Endothelial cell (in vitro differentiated cells): ENCODE data around the gene SPG21. TPM values are rescaled to one million over a fixed set of nuclear protein-coding genes. Genes with fewer than 3 reads are reported as not detected.

Experiments used
- DNase-seq: peaks from one replicate; pipeline ENCODE4 v3.0.0; 2021; ENCODE audit warnings: low spot score
- H3K27ac Mint-ChIP-seq: one replicate; pipeline ENCODE4 v1.8.0; 2021; ENCODE audit warnings: mixed read lengths, inconsistent platforms; ENCODE audit not compliant: unreplicated experiment
- H3K27me3 Mint-ChIP-seq: one replicate; pipeline ENCODE4 v1.8.0; 2021; ENCODE audit warnings: mild to moderate bottlenecking, moderate library complexity, mixed read lengths, inconsistent platforms; ENCODE audit not compliant: unreplicated experiment
- H3K36me3 Mint-ChIP-seq: one replicate; pipeline ENCODE4 v1.8.0; 2021; ENCODE audit warnings: mild to moderate bottlenecking, low read depth, mixed read lengths, inconsistent platforms; ENCODE audit not compliant: unreplicated experiment
- H3K4me1 Mint-ChIP-seq: one replicate; pipeline ENCODE4 v1.8.0; 2021; ENCODE audit warnings: mild to moderate bottlenecking, mixed read lengths, inconsistent platforms; ENCODE audit not compliant: unreplicated experiment
- H3K4me3 Mint-ChIP-seq: one replicate; pipeline ENCODE4 v1.8.0; 2021; ENCODE audit warnings: mild to moderate bottlenecking, mixed read lengths, inconsistent platforms; ENCODE audit not compliant: unreplicated experiment
- H3K9me3 Mint-ChIP-seq: one replicate; pipeline ENCODE4 v1.8.0; 2021; ENCODE audit warnings: mixed read lengths, inconsistent platforms; ENCODE audit not compliant: unreplicated experiment
- long read RNA-seq: library from polyadenylated mRNA; unstranded; transcript quantifications from one replicate; pipeline ENCODE4 v2.0.0, GENCODE V29; 2020; ENCODE audit not compliant: unreplicated experiment
- total RNA-seq: library from RNA; stranded (reverse); fragmentation: NEBNext Ultra II Directional; extraction: Animal tissue kit (Norgen Biotek cat#: 25700); gene quantifications from one replicate; pipeline ENCODE4 v1.2.1, GENCODE V29; 2021; ENCODE audit not compliant: unreplicated experiment
- TF ChIP-seq, protein P1 (sequence below): fragments of 200-600 bp; sonication (generic); IDR thresholded peaks from one replicate; pipeline ENCODE4 v1.5.0; 2021; ENCODE audit warnings: antibody characterized with exemption; ENCODE audit not compliant: unreplicated experiment

Gene SPG21, protein sequence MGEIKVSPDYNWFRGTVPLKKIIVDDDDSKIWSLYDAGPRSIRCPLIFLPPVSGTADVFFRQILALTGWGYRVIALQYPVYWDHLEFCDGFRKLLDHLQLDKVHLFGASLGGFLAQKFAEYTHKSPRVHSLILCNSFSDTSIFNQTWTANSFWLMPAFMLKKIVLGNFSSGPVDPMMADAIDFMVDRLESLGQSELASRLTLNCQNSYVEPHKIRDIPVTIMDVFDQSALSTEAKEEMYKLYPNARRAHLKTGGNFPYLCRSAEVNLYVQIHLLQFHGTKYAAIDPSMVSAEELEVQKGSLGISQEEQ
- total RNA-seq = 59.9 TPM
- long read RNA-seq, transcript SPG21-201 (9 exons, 1,822 nt) = major isoform, 40 of 54 reads
- long read RNA-seq, partial matches to known transcripts = 1 of 54 reads
- long read RNA-seq, other reads (novel, unspliced or antisense) = 10 of 54 reads

DNA sequence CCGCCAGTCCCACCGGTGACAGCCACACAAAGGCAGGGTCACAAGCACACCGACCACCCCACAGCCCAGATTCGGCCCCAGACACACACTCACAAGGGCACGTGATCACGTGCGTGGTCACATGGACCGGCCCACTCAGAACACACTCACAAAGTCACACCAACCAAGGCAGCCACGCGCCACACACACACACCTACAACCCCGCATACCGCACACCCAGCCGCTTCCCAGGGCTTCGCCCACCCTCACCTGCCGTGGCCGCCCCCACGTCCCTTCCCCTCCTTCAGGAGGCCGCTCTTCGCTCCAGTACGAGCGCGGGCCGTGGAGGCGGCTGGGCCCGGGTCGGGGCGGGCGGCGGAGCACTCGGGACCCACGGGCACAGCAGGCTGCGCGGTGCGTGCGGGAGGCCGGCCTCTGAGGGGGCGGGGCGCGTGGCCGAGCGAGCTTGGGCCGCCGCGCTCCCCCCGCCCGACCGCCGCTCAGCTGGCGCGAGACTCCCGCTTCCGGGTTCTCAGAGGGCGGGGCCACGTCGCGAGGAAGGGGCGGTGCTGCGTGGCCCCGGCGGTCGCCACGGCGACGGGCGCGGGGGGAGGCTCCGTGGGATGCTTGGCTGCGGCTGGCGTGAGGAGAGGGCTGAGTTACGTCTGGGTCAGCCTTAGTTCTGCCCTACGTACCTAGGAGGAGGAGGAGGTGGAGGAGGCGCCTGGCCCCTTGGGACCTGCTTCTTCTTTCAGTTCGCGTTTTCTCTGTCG lies at the start of gene SPG21:
Gene SPG21, minus strand, starts transcription at position 499 of the 752 bp plus-strand sequence. CDS start 6,345 bp downstream, outside the sequence.
- no peaks in the 10 kb centered on the region for H3K9me3 Mint-ChIP-seq
- peak; percentile 96 for DNase-seq
- TF ChIP-seq, protein P1, sequence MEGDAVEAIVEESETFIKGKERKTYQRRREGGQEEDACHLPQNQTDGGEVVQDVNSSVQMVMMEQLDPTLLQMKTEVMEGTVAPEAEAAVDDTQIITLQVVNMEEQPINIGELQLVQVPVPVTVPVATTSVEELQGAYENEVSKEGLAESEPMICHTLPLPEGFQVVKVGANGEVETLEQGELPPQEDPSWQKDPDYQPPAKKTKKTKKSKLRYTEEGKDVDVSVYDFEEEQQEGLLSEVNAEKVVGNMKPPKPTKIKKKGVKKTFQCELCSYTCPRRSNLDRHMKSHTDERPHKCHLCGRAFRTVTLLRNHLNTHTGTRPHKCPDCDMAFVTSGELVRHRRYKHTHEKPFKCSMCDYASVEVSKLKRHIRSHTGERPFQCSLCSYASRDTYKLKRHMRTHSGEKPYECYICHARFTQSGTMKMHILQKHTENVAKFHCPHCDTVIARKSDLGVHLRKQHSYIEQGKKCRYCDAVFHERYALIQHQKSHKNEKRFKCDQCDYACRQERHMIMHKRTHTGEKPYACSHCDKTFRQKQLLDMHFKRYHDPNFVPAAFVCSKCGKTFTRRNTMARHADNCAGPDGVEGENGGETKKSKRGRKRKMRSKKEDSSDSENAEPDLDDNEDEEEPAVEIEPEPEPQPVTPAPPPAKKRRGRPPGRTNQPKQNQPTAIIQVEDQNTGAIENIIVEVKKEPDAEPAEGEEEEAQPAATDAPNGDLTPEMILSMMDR = no peak
- H3K36me3 Mint-ChIP-seq = peaks cover 14% of the 10 kb centered on the region
- peak within 1 kb of the TSS; percentile 99 for H3K27ac Mint-ChIP-seq
- H3K4me3 Mint-ChIP-seq = peak within 1 kb of the TSS; percentile 99
- H3K4me1 Mint-ChIP-seq = peaks cover 30% of the 10 kb centered on the region
- peaks cover 5% of the 10 kb centered on the region for H3K27me3 Mint-ChIP-seq

GRCh38 chr15:65038836-65039235 lies 49.1 kb upstream of the SPG21 start:
- no peaks in the 10 kb centered on the region for H3K4me1 Mint-ChIP-seq
- H3K36me3 Mint-ChIP-seq = no peaks in the 10 kb centered on the region
- TF ChIP-seq, protein P1 = no peak
- DNase-seq = no peak
- H3K27me3 Mint-ChIP-seq = peaks cover under 1% of the 10 kb centered on the region
- H3K4me3 Mint-ChIP-seq = no peak overlapping the region
- no peak overlapping the region for H3K27ac Mint-ChIP-seq
- no peaks in the 10 kb centered on the region for H3K9me3 Mint-ChIP-seq

- TF ChIP-seq, protein P1 = no peak
- no peaks in the 10 kb centered on the region for H3K36me3 Mint-ChIP-seq
- no peak overlapping the region for H3K4me3 Mint-ChIP-seq
- H3K27ac Mint-ChIP-seq = no peak overlapping the region
- no peaks in the 10 kb centered on the region for H3K9me3 Mint-ChIP-seq
- H3K27me3 Mint-ChIP-seq = no peaks in the 10 kb centered on the region
- peaks cover 2% of the 10 kb centered on the region for H3K4me1 Mint-ChIP-seq
- DNase-seq = no peak
These were observed 48.7 kb upstream of the SPG21 start for GRCh38 chr15:65038428-65038827.

DNA sequence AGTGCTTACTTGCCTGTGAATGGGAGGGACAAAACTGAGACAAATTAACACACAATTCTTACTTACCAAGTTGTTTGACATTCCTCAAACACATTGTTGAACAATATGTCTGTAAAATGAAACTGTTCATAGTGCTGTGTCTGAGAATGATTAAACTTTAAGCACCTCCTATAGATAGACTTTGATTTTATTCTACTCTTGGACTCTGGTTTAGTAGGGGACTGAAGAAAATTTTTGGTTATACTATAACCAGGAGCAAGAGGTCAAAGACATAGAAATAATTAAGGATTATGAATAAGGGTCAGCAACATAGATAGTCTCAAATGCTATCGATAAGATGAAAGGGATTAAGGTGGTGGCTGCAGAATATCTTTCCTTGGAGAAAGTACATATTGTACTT lies 47.6 kb upstream of the SPG21 start:
- H3K4me1 Mint-ChIP-seq = peaks cover 13% of the 10 kb centered on the region
- H3K9me3 Mint-ChIP-seq = no peaks in the 10 kb centered on the region
- DNase-seq = no peak
- H3K27ac Mint-ChIP-seq = no peak overlapping the region
- TF ChIP-seq, protein P1 = no peak
- H3K27me3 Mint-ChIP-seq = no peaks in the 10 kb centered on the region
- no peaks in the 10 kb centered on the region for H3K36me3 Mint-ChIP-seq
- no peak overlapping the region for H3K4me3 Mint-ChIP-seq
